Measurements from ENCODE around the gene INS.

INS gene

GRCh38 chr11:2166091-2166851, 5.3 kb upstream of the INS start:
- H3K27me3 ChIP-seq (ENCODE audit: insufficient read depth, low read length, poor library complexity) = no peaks in the 10 kb centered on the region
- H2BK5ac ChIP-seq (ENCODE audit: low read length) = no peak overlapping the region
- peak; percentile 38 for DNase-seq
- H2BK120ac ChIP-seq (ENCODE audit: low read depth, low read length) = no peak overlapping the region
- H2BK15ac ChIP-seq (replicated peaks; ENCODE audit: low read depth) = no peak overlapping the region
- no peak overlapping the region for H4K5ac ChIP-seq (ENCODE audit: low read length)
- H3K4ac ChIP-seq (ENCODE audit: low read depth, low read length) = no peak overlapping the region
- no peak overlapping the region for H3K23ac ChIP-seq (ENCODE audit: low read length)
- WGBS (ENCODE audit: extremely low coverage, insufficient coverage, low lambda C conversion rate) = no CpG with 5 or more reads among the region's 70 CpGs
- peak overlapping the region; percentile 44 for H3K9ac ChIP-seq (ENCODE audit: low read length)
- H3K4me1 ChIP-seq (ENCODE audit: control insufficient read depth, low read depth, low read length) = no peaks in the 10 kb centered on the region
- no peak overlapping the region for H2AK5ac ChIP-seq (ENCODE audit: low read length)
- H3K27ac ChIP-seq (ENCODE audit: low read depth, low read length) = no peak overlapping the region
- H3K36me3 ChIP-seq (ENCODE audit: control insufficient read depth, insufficient read depth, low read length) = no peaks in the 10 kb centered on the region
- H3K4me2 ChIP-seq (ENCODE audit: low read length) = no peak overlapping the region
- H3K56ac ChIP-seq (ENCODE audit: low read length) = peak overlapping the region; percentile 78
- no peak overlapping the region for H3K18ac ChIP-seq (ENCODE audit: low read length)
- no peaks in the 10 kb centered on the region for H3K79me2 ChIP-seq (ENCODE audit: control insufficient read depth, insufficient read depth, low read length)
- H3K4me3 ChIP-seq (ENCODE audit: low read length) = no peak overlapping the region
- H3K79me1 ChIP-seq (ENCODE audit: low read length) = no peaks in the 10 kb centered on the region
- H4K8ac ChIP-seq (ENCODE audit: low read depth, low read length) = no peak overlapping the region

DNA sequence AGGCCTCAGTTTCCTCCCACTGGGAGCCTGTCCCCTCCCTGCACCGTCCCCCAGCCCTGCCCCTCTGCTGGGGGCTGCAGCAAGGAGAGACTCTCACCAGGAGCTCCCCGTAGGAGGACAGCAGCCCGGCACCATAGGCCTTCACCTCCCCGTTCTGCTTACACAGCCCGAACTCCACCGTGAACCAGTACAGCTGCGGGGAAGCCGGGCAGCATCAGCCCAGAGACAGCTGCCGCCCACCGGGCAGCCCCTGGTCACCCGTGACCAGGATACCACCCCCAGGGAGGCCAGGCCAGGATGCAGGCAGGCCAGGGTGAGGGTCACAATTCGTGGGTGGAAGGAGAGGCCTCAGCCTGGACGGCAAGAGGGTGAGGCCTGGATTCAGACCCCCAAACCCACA, 4.6 kb upstream of the INS start:
- Histone ChIP-seq H2BK5ac (ENCODE audit: low read length) (no peak overlapping the region), H3K79me1 (ENCODE audit: low read length) (no peaks in the 10 kb centered on the region), H3K4me3 (ENCODE audit: low read length) (no peak overlapping the region), H3K18ac (ENCODE audit: low read length) (no peak overlapping the region), H3K36me3 (ENCODE audit: control insufficient read depth, insufficient read depth, low read length) (no peaks in the 10 kb centered on the region), H3K56ac (ENCODE audit: low read length) (no peak overlapping the region), H3K79me2 (ENCODE audit: control insufficient read depth, insufficient read depth, low read length) (no peaks in the 10 kb centered on the region), H4K5ac (ENCODE audit: low read length) (no peak overlapping the region), H3K27ac (ENCODE audit: low read depth, low read length) (no peak overlapping the region), H2BK120ac (ENCODE audit: low read depth, low read length) (no peak overlapping the region), H3K4ac (ENCODE audit: low read depth, low read length) (no peak overlapping the region), H3K23ac (ENCODE audit: low read length) (no peak overlapping the region), H2BK15ac (replicated peaks; ENCODE audit: low read depth) (no peak overlapping the region), H3K4me2 (ENCODE audit: low read length) (no peak overlapping the region), H2AK5ac (ENCODE audit: low read length) (no peak overlapping the region), H3K27me3 (ENCODE audit: insufficient read depth, low read length, poor library complexity) (no peaks in the 10 kb centered on the region), H3K9ac (ENCODE audit: low read length) (no peak overlapping the region), H3K4me1 (ENCODE audit: control insufficient read depth, low read depth, low read length) (no peaks in the 10 kb centered on the region), H4K8ac (ENCODE audit: low read depth, low read length) (no peak overlapping the region)
- no peak for DNase-seq
- no CpG with 5 or more reads among the region's 13 CpGs for WGBS (ENCODE audit: extremely low coverage, insufficient coverage, low lambda C conversion rate)

DNA sequence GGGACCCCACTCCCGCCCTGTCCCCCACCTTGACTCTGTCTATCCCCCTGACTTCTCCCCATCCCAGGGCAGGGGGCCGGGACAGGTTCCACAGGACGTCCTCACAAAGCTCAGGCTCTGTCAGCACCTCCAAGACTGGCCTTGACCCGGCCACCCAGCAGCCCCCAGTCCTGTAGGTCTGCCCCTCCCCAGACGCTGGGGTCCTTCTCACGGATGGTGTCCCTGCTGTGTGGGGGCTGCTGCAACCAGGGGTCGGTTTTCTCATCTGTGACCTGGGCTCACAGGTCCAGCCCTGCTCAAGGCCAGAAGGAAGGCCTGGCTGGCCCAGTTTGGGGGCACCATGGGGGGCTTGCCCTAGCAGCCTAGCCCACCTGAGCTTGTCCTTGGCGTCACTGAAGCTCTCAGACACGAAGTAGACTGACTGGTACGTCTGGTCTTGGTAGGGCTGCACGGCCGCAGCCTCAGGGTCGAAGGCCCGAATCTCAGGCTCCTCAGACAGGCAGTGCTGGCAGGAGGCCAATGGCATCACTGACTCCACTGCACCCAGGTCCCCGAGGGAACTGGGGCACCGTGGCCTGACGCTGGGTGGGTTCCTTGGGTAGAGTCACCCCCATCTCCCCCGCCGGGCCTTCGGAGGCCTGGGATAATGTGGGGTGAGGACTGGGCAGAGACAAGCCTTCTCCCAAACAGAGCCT, 4.0 kb upstream of the INS start:
- Histone ChIP-seq H3K27ac (ENCODE audit: low read depth, low read length) (no peak overlapping the region), H4K8ac (ENCODE audit: low read depth, low read length) (no peak overlapping the region), H4K5ac (ENCODE audit: low read length) (no peak overlapping the region), H3K18ac (ENCODE audit: low read length) (no peak overlapping the region), H3K23ac (ENCODE audit: low read length) (no peak overlapping the region), H3K4me3 (ENCODE audit: low read length) (no peak overlapping the region), H3K56ac (ENCODE audit: low read length) (no peak overlapping the region), H2BK120ac (ENCODE audit: low read depth, low read length) (no peak overlapping the region), H3K4me1 (ENCODE audit: control insufficient read depth, low read depth, low read length) (no peaks in the 10 kb centered on the region), H3K4me2 (ENCODE audit: low read length) (no peak overlapping the region), H3K27me3 (ENCODE audit: insufficient read depth, low read length, poor library complexity) (no peaks in the 10 kb centered on the region), H2BK15ac (replicated peaks; ENCODE audit: low read depth) (no peak overlapping the region), H2BK5ac (ENCODE audit: low read length) (no peak overlapping the region), H3K79me2 (ENCODE audit: control insufficient read depth, insufficient read depth, low read length) (no peaks in the 10 kb centered on the region), H3K79me1 (ENCODE audit: low read length) (no peaks in the 10 kb centered on the region), H3K4ac (ENCODE audit: low read depth, low read length) (no peak overlapping the region), H2AK5ac (ENCODE audit: low read length) (no peak overlapping the region), H3K9ac (ENCODE audit: low read length) (no peak overlapping the region), H3K36me3 (ENCODE audit: control insufficient read depth, insufficient read depth, low read length) (no peaks in the 10 kb centered on the region)
- DNase-seq = no peak
- WGBS (ENCODE audit: extremely low coverage, insufficient coverage, low lambda C conversion rate) = no CpG with 5 or more reads among the region's 20 CpGs

DNA sequence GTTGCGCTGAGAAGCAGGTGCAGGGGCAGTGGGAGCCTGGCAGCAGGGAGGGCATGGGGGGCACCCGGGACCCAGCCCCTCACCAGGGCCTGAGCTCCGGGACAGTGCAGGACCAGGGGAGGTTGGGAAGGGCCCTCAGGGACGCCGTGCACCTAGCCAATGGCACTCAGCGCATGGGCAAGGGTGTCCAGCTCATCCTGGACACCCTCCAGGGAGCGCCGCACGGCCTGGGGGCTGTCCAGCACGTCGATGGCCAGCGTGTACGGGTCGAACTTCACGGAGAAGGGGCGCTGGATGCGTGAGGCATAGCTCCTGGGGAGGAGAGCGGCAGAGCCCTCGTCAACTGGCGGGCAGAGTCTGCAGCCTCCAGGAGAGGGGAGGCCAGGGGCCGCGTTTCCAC, 3.1 kb upstream of the INS start:
- H3K79me2 ChIP-seq (ENCODE audit: control insufficient read depth, insufficient read depth, low read length) = no peaks in the 10 kb centered on the region
- no CpG with 5 or more reads among the region's 22 CpGs for whole genome bisulfite sequencing (ENCODE audit: extremely low coverage, insufficient coverage, low lambda C conversion rate)
- H3K4me2 ChIP-seq (ENCODE audit: low read length) = no peak overlapping the region
- no peak overlapping the region for H3K9ac ChIP-seq (ENCODE audit: low read length)
- no peaks in the 10 kb centered on the region for H3K27me3 ChIP-seq (ENCODE audit: insufficient read depth, low read length, poor library complexity)
- no peak overlapping the region for H2AK5ac ChIP-seq (ENCODE audit: low read length)
- no peak overlapping the region for H2BK15ac ChIP-seq (replicated peaks; ENCODE audit: low read depth)
- H2BK5ac ChIP-seq (ENCODE audit: low read length) = no peak overlapping the region
- DNase-seq = no peak
- no peak overlapping the region for H4K8ac ChIP-seq (ENCODE audit: low read depth, low read length)
- H3K18ac ChIP-seq (ENCODE audit: low read length) = no peak overlapping the region
- H3K79me1 ChIP-seq (ENCODE audit: low read length) = no peaks in the 10 kb centered on the region
- no peaks in the 10 kb centered on the region for H3K36me3 ChIP-seq (ENCODE audit: control insufficient read depth, insufficient read depth, low read length)
- no peak overlapping the region for H2BK120ac ChIP-seq (ENCODE audit: low read depth, low read length)
- no peak overlapping the region for H3K4me3 ChIP-seq (ENCODE audit: low read length)
- no peak overlapping the region for H3K4ac ChIP-seq (ENCODE audit: low read depth, low read length)
- H3K27ac ChIP-seq (ENCODE audit: low read depth, low read length) = no peak overlapping the region
- H3K4me1 ChIP-seq (ENCODE audit: control insufficient read depth, low read depth, low read length) = no peaks in the 10 kb centered on the region
- no peak overlapping the region for H4K5ac ChIP-seq (ENCODE audit: low read length)
- H3K56ac ChIP-seq (ENCODE audit: low read length) = no peak overlapping the region
- H3K23ac ChIP-seq (ENCODE audit: low read length) = no peak overlapping the region

DNA sequence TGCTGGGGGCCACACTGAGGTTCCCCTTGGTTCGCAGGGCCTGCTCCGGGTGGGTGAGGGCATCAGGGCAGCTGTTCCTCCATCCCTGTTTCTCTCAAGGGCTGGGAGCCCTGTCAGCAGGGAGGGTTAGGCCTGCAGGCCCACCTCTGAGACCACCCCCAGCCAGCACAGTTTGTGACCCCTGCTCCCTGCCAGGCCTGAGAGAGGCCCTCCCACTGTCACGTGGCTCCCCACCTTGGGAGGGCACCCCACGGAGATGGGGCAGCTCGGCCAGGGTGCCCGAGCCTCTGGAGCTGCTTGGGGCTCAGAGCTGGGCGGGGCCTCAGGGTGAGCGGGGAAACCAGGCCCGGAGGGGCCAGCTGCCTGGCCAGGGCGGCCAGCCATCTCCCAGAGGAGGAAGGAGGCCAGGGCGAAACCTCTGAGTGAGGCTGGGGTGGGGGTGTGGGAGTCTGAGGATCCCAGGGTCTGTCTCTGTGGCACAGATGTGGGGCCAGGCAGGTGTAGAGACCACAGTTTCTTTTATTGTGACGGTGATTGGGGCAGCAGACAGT, 2.5 kb upstream of the INS start:
- DNase-seq = no peak
- WGBS (ENCODE audit: extremely low coverage, insufficient coverage, low lambda C conversion rate) = no CpG with 5 or more reads among the region's 12 CpGs
- H3K27ac ChIP-seq (ENCODE audit: low read depth, low read length) = no peak overlapping the region

More for the DNA sequence above, 2.5 kb upstream of the INS start:
- Histone ChIP-seq H3K18ac (ENCODE audit: low read length) (no peak overlapping the region), H3K23ac (ENCODE audit: low read length) (no peak overlapping the region), H3K9ac (ENCODE audit: low read length) (no peak overlapping the region), H2BK5ac (ENCODE audit: low read length) (no peak overlapping the region), H3K36me3 (ENCODE audit: control insufficient read depth, insufficient read depth, low read length) (no peaks in the 10 kb centered on the region), H3K79me1 (ENCODE audit: low read length) (no peaks in the 10 kb centered on the region), H3K4me2 (ENCODE audit: low read length) (no peak overlapping the region), H2AK5ac (ENCODE audit: low read length) (no peak overlapping the region), H3K56ac (ENCODE audit: low read length) (no peak overlapping the region), H4K8ac (ENCODE audit: low read depth, low read length) (no peak overlapping the region), H3K27me3 (ENCODE audit: insufficient read depth, low read length, poor library complexity) (no peaks in the 10 kb centered on the region), H2BK120ac (ENCODE audit: low read depth, low read length) (no peak overlapping the region), H4K5ac (ENCODE audit: low read length) (no peak overlapping the region), H2BK15ac (replicated peaks; ENCODE audit: low read depth) (no peak overlapping the region), H3K4me1 (ENCODE audit: control insufficient read depth, low read depth, low read length) (no peaks in the 10 kb centered on the region), H3K79me2 (ENCODE audit: control insufficient read depth, insufficient read depth, low read length) (no peaks in the 10 kb centered on the region), H3K4ac (ENCODE audit: low read depth, low read length) (no peak overlapping the region), H3K4me3 (ENCODE audit: low read length) (no peak overlapping the region)
